Measurements from ENCODE around the gene MS4A4A.
"Not testable (repeated sequence)": the region's sequence is repeated elsewhere in the genome, so short reads cannot be mapped to it uniquely, and the experiment has no call there.

The MS4A4A gene

GRCh38 chr11:60280412-60280811, at the start of gene MS4A4A:
MS4A4A (plus strand) TSS chr11:60280666; CDS start chr11:60280676, 10 bp downstream.
- peak; percentile 29 for DNase-seq

DNA sequence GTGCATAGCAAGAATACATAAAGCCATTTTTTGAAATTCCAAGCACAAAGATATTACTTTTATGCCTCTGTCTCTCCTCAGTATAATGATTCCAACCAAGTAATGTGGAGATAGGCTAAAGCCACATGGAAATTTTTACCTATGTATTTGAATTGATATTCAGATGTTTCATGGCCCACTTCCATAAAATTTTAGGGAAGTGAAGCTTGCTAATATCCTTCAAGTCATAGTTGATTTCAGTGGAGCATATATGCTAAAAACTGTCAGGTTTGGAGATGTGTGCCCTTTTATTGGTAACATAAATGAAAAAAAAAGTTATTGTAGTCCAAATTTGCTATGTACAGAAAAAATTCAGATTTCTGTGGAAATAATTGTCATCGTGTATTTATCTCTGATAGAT, 49.8 kb upstream of the MS4A4A start:
- no peak for DNase-seq

DNA sequence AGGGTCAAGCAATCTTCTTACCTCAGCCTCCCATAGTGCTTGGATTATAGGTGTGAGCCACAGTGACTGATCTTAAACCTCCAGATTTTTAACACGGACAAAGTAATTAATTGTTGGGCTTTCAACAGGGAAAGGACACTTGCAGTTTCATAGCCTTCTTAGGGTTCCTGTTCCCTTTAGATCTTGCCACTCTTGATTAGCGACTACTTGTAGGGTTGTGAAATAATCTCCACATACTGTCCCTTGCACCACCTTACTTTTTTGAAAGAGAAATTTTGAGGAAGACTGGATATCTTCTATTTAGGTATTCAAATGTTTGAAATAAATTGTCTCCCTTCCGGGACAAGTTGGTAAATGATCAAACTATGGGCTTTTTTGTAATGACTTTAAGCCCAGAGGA, 45.1 kb upstream of the MS4A4A start:
- no peak for DNase-seq

GRCh38 chr11:60240662-60241061, 39.8 kb upstream of the MS4A4A start:
- DNase-seq: no peak

DNA sequence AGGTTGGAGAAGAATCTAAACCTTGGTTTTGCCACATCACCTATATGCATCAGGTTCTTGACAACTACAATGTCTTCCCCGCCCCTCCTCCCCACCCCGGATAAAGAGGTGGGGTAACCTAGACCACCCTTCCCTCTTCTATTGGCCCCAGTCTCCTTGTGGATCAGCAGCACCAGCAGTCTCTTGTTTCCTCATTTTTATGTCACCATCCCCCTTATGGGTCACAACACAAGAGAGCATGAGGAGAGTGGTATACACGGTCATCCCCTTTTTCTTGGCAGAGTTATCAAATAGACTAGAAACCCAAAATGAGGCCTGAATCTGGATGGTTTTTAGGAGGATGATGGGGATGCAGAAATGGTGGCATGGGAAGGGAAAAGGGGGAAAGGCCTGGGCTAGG, 38.7 kb upstream of the MS4A4A start:
- DNase-seq: no peak

GRCh38 chr11:60242740-60243239, 37.7 kb upstream of the MS4A4A start, which contains the start of gene MS4A4E:
MS4A4E (minus strand) TSS chr11:60243137; CDS start chr11:60230055, 13,082 bp downstream.
- DNase-seq: no peak

- DNase-seq: no peak
Observed at GRCh38 chr11:60251485-60252212, 28.8 kb upstream of the MS4A4A start.

DNA sequence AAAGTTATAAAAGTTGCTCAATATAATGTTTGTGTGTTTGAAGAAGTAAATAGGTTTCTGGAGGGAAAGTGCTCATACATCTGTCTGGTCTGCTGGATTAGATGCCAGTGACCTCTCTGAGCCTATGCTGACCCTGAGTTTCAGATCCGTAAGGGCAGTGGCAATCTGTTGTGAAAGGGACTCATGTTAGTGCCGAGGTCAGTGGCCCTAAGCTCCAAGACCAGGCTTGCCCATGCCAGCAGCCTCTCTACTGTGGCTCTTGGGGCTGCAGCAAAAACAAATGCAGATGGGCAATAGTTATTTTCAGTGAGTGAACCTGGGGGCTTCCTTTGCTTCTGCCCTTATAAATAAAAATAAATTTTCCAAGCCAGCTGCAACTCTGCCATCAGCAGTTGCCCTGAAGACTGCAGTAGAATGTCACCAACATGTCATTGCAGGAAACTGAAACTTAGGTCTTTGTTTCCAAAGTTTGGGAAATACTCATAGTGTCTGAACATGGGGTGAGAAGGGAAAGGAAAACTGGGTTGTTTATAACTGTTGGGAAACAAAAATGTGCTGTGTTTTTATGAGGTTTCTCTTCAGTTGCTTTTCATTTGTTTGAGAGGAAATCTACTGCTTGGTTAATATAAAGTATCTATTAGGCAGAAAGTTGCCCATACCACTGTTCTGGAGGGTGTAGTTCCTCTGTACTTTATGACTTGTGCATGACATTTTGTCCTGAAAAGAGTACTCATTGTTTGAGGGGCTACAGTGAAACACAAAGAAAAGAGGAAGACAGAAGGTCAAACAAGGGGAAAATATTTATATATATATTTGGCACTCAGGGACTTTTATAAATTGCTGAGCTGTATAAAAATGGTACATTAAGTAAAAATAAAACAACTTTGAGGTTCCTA, 28.0 kb upstream of the MS4A4A start:
- DNase-seq: no peak

- no peak for DNase-seq
Observed at GRCh38 chr11:60257956-60258722, 22.3 kb upstream of the MS4A4A start.

- DNase-seq: no peak
Observed at GRCh38 chr11:60261014-60261413, 19.5 kb upstream of the MS4A4A start.

GRCh38 chr11:60263402-60263801, 17.1 kb upstream of the MS4A4A start:
- no peak for DNase-seq

GRCh38 chr11:60264644-60265043, 15.8 kb upstream of the MS4A4A start:
- no peak for DNase-seq

GRCh38 chr11:60265373-60266214, 14.9 kb upstream of the MS4A4A start:
- DNase-seq: no peak

- DNase-seq: no peak
Observed at GRCh38 chr11:60274416-60274815, 6.0 kb upstream of the MS4A4A start.

- no peak for DNase-seq
Observed at GRCh38 chr11:60281485-60281884, 1.0 kb downstream of the MS4A4A start.

DNA sequence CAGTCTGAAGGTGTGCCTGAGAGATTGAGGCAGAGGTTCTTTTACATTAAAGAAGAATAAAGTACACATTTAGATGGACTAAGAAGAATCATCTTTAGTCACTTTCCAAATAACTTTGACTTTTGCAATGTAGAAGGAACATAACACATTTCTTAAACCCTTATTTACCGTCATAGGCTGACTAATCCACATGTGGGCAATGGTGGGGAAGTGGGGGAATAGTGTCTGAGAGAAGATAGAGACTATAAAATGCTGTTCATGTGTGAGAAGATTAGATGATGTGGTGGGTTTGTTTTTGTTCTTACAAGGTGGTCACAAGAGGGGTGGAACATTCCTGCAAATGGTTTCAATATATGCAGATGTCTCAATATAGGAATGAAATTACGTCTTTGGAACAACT, 1.8 kb downstream of the MS4A4A start:
- DNase-seq: no peak

DNA sequence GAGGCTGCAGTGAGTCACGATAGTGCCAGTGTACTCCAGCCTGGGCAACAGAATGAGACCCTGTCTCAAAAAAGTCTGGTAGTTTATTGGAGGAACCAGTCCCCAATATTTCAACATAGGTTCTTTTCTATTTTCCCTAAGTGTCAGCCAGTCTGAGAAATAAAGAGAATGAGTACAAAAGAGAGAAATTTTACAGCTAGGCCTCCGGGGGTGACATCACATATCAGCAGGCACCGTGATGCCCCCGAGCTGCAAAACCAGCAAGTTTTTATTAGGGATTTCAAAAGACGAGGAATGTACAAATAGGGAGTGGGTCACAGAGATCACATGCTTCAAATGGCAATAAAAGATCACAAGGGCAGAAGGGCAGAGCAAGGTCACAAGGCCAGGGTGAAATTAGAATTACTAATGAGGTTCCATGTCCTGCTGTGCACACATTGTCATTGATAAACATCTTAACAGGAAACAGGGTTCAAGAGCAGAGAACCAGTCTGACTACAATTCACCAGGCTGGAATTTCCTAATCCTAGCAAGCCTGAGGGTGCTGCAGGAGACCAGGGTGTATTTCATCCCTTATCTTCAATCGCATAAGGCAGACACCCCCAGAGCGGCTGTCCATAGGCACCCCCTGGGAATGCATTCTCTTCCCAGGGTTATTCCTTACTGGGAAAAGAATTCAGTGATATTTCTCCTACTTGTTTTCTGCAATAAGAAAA, 5.1 kb downstream of the MS4A4A start:
- DNase-seq: not testable (repeated sequence)

- no peak for DNase-seq
Observed at GRCh38 chr11:60288531-60288930, 8.1 kb downstream of the MS4A4A start.

DNA sequence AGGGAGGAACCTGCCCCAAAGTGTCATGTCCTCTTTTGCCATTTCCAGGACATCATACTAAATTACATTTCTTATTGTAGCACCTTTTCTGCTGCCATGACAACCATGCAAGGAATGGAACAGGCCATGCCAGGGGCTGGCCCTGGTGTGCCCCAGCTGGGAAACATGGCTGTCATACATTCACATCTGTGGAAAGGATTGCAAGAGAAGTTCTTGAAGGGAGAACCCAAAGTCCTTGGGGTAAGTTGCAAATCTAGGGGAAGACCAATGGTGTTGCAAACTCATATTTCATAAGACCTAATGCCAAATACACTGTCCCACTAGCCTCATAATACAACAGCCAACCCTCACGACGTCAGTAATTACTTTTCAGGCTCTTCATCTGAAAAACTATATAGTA, 11.7 kb downstream of the MS4A4A start:
- no peak for DNase-seq

DNA sequence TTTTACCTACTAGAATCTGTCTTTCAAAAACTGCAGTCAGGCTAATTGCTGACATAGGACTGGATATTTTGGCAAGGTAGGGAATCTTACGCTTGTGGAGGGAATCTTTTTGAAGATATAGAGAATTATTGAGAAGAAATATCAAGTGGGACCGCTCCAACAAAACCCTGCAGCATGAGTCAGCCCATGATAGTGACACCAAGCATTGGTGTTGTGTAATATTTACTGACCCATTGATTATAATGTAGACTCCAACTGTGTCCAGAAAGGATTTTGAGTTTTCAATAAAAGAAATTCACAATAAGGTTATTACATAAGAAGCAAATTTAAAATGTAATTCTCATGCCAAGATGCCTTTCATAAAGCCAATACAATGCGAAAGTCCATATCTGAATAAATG, 20.7 kb downstream of the MS4A4A start:
- no peak for DNase-seq

DNA sequence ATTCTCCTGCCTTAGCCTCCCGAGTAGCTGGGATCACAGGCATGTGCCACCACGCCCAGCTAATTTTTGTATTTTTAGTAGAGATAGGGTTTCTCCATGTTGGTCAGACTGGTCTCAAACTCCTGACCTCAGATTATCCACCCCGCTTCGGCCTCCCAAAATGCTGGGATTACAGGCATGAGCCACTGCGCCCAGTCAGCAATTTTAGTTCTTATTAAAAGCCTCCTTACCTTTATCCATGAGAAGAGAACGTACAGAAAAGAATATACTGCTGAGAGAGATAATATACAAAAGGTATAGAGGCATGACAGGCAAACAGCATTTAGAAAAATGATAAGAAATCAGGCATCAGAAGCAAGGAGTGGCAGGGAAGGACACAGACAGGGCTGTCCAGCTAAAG, 21.4 kb downstream of the MS4A4A start:
- DNase-seq: not testable (repeated sequence)
